SK-N-MC (cell line): ENCODE results near the gene GMDS.

Experiments
- EZH2 ChIP-seq: fragments of 200-600 bp; sonication (generic); IDR thresholded peaks from one replicate; pipeline ENCODE4 v1.6.1; 2017; ENCODE audit warnings: antibody characterized with exemption
- FOXP2 ChIP-seq: optimal IDR thresholded peaks from 2 replicates; pipeline ENCODE3; 2011; ENCODE audit warnings: mild to moderate bottlenecking, moderate library complexity; ENCODE audit not compliant: insufficient read depth; ENCODE audit errors: extremely low read length, control extremely low read depth

GRCh38 chr6:1730882-1731281 is 514.5 kb downstream of the GMDS start:
- TF ChIP-seq EZH2 (no peak), FOXP2 (no peak)
